HepG2 (cell line): ENCODE data around the gene MAGI1. TPM values are rescaled to one million over a fixed set of nuclear protein-coding genes. Genes with fewer than 3 reads are reported as not detected.

ENCODE experiments used
- ZHX2 ChIP-seq, 2 experiments: sonication (generic) in 1 of 2; formaldehyde crosslinking in 1 of 2; IDR thresholded peaks; 2 replicates each; pipeline versions ENCODE4 v1.6.1 to v1.9.0; 2014 to 2022; ENCODE audit warnings: antibody characterized with exemption in 1 of 2, borderline replicate concordance in 1 of 2, inconsistent platforms in 1 of 2, low read depth in 1 of 2, missing genetic modification reagents in 1 of 2
- ZNF512B ChIP-seq: sonication (generic); formaldehyde crosslinking; IDR thresholded peaks from 2 replicates; pipeline ENCODE4 v1.5.1; 2020; ENCODE audit warnings: missing genetic modification reagents, mild to moderate bottlenecking, borderline replicate concordance
- polyA plus RNA-seq, 8 experiments: library from polyadenylated mRNA; depleted of rRNA in 3 of 8; stranded (reverse) in 7 of 8; unstranded in 1 of 8; fragments of >200 nt; fragmentation: Illumina TruSeq in 4 of 8; extraction: Trizol in 4 of 8; gene quantifications; 2 replicates each; pipeline versions ENCODE4 v1.2.1 to v1.2.3, GENCODE V29; 2011 to 2016; ENCODE audit warnings: low read depth in 4 of 8, missing spikeins in 1 of 8, mixed read lengths in 1 of 8; ENCODE audit not compliant: insufficient read depth in 1 of 8
- total RNA-seq, 5 experiments: library from RNA; depleted of rRNA; stranded (reverse); fragments of >200 nt; fragmentation: Illumina TruSeq; extraction: Trizol; gene quantifications; 2 replicates each; pipeline ENCODE4 v1.2.3, GENCODE V29; 2016; ENCODE audit warnings: low read depth in 1 of 5
- TF ChIP-seq, protein P1 (sequence below): sonication (generic); formaldehyde crosslinking; IDR thresholded peaks from 2 replicates; pipeline ENCODE4 v1.4.0; 2020; ENCODE audit warnings: mild to moderate bottlenecking, missing genetic modification reagents
- TF ChIP-seq, protein P2 (sequence below): sonication (generic); formaldehyde crosslinking; IDR thresholded peaks from 2 replicates; pipeline ENCODE4 v1.8.0; 2022; ENCODE audit warnings: mild to moderate bottlenecking, missing genetic modification reagents, moderate library complexity

MAGI1 gene
- total and polyA plus RNA-seq, 2 of the 13 experiments (the other 11 are each of a cell fraction or from before 2014, with no cell fraction given), result 22.2 to 26.0 TPM

DNA sequence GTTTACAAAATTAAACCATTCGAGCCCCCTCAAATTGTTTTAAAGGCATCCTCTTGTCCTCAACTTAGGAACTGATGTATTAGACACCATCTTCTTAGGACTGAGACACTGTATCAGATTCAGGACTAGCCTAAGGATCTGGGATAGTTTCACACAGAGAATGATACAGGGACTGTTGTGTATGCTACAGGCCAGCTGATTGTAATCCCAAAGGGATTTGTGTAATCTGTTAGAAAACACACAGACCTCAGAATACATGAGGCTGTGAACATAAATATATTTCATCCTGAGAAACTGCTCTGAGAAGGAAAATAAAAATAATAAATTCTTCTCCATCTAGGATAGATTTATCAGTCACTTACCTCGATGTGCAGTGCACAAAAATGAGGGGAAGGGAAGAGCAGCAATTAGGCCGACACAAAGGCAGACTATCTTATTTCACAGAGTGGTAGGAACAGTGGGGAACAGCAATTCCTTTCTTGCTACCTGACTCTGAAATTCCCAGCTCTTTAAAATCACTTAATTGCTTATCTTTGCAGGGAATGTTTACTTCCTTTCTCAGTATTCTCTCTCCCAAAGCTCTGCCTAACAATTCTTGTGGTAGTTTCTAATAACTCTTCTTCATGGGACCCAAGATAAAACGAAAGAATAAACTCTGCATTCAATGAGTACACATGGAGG lies 322.5 kb downstream of the MAGI1 start (continued):
- TF ChIP-seq ZHX2 (IDR thresholded peaks at IDR 0.05; ENCODE audit: low read depth) (no peak), ZHX2 (CRISPR knock-in tag; IDR thresholded peaks at IDR 0.05; ENCODE audit: borderline replicate concordance) (no peak), ZNF512B (CRISPR knock-in tag) (no peak)
- TF ChIP-seq, protein P1, sequence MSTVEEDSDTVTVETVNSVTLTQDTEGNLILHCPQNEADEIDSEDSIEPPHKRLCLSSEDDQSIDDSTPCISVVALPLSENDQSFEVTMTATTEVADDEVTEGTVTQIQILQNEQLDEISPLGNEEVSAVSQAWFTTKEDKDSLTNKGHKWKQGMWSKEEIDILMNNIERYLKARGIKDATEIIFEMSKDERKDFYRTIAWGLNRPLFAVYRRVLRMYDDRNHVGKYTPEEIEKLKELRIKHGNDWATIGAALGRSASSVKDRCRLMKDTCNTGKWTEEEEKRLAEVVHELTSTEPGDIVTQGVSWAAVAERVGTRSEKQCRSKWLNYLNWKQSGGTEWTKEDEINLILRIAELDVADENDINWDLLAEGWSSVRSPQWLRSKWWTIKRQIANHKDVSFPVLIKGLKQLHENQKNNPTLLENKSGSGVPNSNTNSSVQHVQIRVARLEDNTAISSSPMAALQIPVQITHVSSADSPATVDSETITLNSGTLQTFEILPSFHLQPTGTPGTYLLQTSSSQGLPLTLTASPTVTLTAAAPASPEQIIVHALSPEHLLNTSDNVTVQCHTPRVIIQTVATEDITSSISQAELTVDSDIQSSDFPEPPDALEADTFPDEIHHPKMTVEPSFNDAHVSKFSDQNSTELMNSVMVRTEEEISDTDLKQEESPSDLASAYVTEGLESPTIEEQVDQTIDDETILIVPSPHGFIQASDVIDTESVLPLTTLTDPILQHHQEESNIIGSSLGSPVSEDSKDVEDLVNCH (CRISPR knock-in tag), result no peak
- TF ChIP-seq, protein P2, sequence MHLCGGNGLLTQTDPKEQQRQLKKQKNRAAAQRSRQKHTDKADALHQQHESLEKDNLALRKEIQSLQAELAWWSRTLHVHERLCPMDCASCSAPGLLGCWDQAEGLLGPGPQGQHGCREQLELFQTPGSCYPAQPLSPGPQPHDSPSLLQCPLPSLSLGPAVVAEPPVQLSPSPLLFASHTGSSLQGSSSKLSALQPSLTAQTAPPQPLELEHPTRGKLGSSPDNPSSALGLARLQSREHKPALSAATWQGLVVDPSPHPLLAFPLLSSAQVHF, result no peak
